ENCODE data around the gene SNX8.

SNX8 gene

GRCh38 chr7:2289111-2289586 lies 25.1 kb downstream of the SNX8 start:
- DNase-seq (ENCODE audit: low read depth) = no peak

DNA sequence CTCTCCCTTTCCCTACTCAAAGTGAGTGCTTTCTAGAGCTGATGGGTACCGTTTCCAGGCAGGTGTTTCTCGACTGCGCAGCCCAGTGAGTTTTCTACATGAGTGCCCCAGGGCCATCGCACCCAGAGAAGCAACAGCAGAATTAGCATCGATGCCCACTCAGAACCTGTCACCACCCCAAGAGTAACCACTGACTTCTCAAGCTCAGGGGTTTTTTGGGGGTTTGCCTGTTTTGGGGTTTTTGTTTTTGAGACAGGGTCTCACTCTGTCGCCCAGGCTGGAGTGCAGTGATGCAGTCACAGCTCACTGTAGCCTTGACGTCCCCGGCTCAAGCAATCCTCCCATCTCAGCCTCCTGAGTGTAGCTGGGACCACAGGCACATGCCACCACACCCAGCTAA lies 25.7 kb downstream of the SNX8 start:
- no peak for DNase-seq (ENCODE audit: low read depth)

GRCh38 chr7:2287745-2288144 lies 26.5 kb downstream of the SNX8 start:
- no peak for DNase-seq (ENCODE audit: low read depth)

DNA sequence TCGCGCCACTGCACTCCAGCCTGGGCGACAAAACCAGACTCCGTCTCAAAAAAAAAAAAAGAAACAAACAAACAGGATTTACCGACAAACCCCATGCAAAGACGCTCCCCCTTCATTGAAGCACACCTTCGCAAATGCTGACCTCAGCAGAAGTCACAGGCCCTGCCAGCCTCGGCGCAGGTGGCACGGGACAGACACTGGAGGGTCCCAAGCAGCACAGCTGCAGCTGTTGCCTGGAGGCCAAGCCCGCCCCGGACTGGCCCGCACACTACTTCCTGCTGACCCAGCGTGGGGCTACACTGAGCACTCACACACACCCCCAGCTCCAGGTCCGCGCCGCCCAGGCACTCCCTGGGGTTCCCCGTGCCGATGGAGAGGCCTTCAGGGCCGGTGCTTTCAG lies 31.2 kb downstream of the SNX8 start:
- DNase-seq (ENCODE audit: low read depth) = no peak

DNA sequence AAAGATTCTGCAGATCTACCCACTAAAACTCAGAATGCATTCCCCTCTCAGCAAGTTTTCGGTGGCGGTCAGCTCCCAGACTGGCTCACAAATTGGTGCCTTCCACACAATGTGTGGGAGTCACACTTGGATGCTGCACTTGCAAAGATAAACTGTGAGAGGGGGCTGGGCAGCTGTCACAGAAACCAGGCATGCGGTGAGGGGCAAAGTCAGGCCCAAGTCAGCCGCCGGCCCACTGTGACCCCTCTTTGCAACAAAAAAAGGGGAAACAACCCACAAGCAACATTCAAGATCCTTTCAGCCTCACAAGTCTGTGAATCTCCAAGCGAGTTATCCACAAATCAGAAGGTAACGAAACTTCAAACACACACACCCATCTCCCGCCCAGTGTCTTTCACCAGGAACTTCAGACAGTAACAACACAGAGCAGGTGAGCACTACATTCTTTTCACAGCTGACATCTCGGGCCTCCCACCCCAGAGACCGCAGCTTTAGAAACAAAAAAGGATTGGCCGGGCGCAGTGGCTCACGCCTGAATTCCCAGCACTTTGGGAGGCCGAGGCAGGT lies 32.0 kb downstream of the SNX8 start:
- no peak for DNase-seq (ENCODE audit: low read depth)

GRCh38 chr7:2281541-2281940 lies 32.7 kb downstream of the SNX8 start:
- DNase-seq (ENCODE audit: low read depth) = no peak

GRCh38 chr7:2280424-2280823 lies 33.8 kb downstream of the SNX8 start:
- DNase-seq (ENCODE audit: low read depth) = no peak

DNA sequence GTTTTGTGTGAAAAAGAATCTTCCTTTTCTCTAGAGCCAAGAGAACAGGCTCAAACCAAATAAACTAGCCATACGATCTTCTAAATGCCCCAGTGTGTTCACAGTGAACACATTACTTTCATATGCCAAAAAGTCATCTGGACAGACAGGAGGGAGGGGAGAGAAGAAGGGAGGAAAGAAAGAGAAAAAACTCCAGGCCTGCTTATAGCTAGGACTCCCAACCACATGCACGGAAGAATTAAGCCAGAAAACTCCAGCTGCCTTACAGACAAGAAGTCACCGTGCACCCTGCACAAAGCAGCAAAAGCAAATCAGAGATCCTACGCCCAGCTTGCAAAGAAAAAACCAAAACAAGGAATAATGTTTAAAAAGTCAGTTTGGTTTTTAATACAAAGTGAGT lies 34.3 kb downstream of the SNX8 start:
- DNase-seq (ENCODE audit: low read depth) = no peak

DNA sequence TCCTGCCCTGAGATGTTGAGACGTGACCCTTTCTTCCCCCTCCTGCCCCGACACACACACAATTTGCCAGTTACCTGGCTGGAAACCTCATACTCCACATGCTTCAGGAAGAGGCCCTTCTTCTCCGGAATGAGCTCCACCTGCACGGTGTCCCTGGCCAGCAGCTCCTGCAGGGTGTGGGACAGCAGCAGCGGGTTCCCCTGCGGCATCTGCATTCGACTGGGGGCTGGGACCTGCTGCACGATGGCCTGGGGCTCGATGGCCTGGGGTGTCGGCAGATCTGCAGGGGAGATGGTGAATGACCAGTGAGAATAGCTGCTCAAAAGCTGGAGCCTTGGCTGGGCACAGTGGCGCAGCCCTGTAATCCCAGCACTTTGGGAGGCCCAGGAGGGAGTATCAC lies 36.2 kb downstream of the SNX8 start:
- no peak for DNase-seq (ENCODE audit: low read depth)

GRCh38 chr7:2276107-2276506 lies 38.1 kb downstream of the SNX8 start:
- no peak for DNase-seq (ENCODE audit: low read depth)

DNA sequence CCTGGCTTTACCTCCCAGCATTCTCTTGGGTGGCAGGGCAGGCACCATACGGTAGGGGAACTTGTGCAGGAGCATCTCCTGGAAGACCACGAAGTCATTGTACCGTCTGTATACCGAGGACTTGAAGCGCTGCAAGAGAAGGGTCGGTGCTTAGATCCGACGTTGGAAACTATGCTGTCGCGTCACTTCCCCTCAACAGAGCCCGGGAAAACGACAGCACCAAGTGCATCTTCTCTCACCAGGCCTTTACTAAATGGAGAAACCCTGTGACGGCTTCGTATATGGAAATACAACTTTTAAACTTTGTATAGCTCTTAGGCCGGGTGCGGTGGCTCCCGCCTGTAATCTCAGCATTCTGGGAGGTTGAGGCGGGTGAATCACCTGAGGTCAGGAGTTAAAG lies 39.1 kb downstream of the SNX8 start:
- no peak for DNase-seq (ENCODE audit: low read depth)

- DNase-seq (ENCODE audit: low read depth) = no peak
These were observed 39.6 kb downstream of the SNX8 start for GRCh38 chr7:2274666-2275065.

- no peak for DNase-seq (ENCODE audit: low read depth)
These were observed 40.4 kb downstream of the SNX8 start for GRCh38 chr7:2273866-2274265.

GRCh38 chr7:2272031-2272430 lies 42.2 kb downstream of the SNX8 start:
- DNase-seq (ENCODE audit: low read depth) = no peak

DNA sequence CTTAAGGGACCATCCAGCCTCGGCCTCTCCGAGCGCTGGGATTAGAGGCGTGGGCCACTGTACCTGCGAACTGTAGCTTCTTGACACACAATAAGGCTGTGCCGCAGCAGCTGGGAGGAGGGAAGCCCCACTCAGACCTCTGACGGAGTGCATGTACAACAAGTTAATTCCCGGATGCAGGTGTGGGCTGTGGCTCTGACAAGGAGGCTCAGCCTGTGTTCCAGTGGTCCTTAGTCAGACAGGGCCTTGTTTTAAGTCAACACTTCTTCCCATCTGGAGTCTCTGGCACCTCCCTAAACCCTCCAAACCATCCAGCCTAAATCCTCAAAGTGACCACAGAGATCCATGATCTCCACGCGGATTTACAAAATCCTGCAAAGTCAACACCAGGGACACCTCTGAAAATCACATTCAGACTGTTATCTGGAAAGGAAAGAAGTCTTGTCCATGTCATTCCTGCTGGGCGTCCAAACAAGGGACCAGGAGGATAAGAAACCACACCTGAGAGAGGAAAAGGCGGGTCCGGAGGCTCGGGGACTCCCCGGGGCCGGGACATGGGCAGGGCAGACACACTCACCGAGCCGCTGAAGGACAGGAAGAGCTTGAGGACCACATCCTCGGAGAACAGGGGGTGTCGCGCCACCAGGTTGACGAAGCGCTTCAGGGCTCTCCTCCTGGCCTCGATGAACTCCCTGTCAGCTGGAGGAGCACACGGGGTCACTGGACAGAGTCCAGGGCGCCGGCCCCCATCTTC lies 42.8 kb downstream of the SNX8 start:
- no peak for DNase-seq (ENCODE audit: low read depth)

DNA sequence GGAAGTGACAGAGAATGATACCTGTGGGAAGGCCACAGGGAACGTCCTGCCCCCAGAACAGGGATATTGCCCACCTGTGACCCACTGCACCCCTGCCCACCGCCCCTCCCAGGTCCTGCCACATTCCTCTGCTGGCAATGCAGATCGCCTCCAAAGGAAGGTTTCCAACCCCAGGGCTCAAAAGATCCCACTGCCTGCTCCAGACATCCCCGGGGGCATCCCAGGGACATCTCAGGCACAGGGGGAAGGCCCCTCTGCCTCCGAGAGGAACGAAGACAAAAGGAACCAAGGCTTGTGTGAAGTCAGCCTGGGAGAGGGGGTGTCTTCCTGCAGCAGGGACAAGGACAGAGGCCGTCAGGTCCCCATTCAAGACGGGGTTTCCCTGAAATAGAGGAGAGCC lies 43.7 kb downstream of the SNX8 start:
- no peak for DNase-seq (ENCODE audit: low read depth)

- peak; percentile 34 for DNase-seq (ENCODE audit: low read depth)
These were observed 44.2 kb downstream of the SNX8 start for GRCh38 chr7:2269991-2270460.

GRCh38 chr7:2269089-2269990 lies 44.9 kb downstream of the SNX8 start:
- DNase-seq (ENCODE audit: low read depth) = peak; percentile 43

GRCh38 chr7:2266911-2267310 lies 47.3 kb downstream of the SNX8 start:
- peak; percentile 49 for DNase-seq (ENCODE audit: low read depth)

GRCh38 chr7:2264158-2264557 lies 50.1 kb downstream of the SNX8 start:
- DNase-seq (ENCODE audit: low read depth) = no peak

- DNase-seq (ENCODE audit: low read depth) = no peak
These were observed 51.1 kb downstream of the SNX8 start for GRCh38 chr7:2263176-2263575.

- no peak for DNase-seq (ENCODE audit: low read depth)
These were observed 52.6 kb downstream of the SNX8 start for GRCh38 chr7:2261611-2262010.

- no peak for DNase-seq (ENCODE audit: low read depth)
These were observed 53.4 kb downstream of the SNX8 start for GRCh38 chr7:2260820-2261219.

Data from fibroblast of gingiva (primary cell).